Vagina (tissue), 2 donors: ENCODE measurements around the gene MOV10L1. TPM values are rescaled to one million over a fixed set of nuclear protein-coding genes. Genes with fewer than 3 reads are reported as not detected.

Source experiments
- DNase-seq, 2 donors: peaks; one replicate each; pipeline ENCODE4 v3.0.0-alpha.2; 2017; ENCODE audit errors: extremely low spot score in 2 of 2
- H3K27ac ChIP-seq: fragments of 200-600 bp; sonication (generic); one replicate; pipeline ENCODE4 v1.5.1; 2019
- H3K27me3 ChIP-seq: fragments of 200-600 bp; sonication (generic); one replicate; pipeline ENCODE4 v1.5.1; 2019
- H3K36me3 ChIP-seq, 2 donors: fragments of 200-600 bp; sonication (generic); one replicate each; pipeline ENCODE4 v1.5.1; 2017 to 2019
- H3K4me1 ChIP-seq: fragments of 200-600 bp; sonication (generic); one replicate; pipeline ENCODE4 v1.5.1; 2019
- H3K4me3 ChIP-seq, 2 donors: fragments of 200-600 bp; sonication (generic); 1 replicate in 1 of 2; 2 replicates in 1 of 2; pipeline ENCODE4 v1.5.1; 2016 to 2019
- H3K9me3 ChIP-seq: fragments of 200-600 bp; sonication (generic); one replicate; pipeline ENCODE4 v1.5.1; 2019
- CTCF ChIP-seq, 3 experiments: fragments of 450-650 bp in 2 of 3; fragments of 200-600 bp in 1 of 3; sonication (generic) in 1 of 3; IDR thresholded peaks; one replicate each; pipeline ENCODE4 v1.5.1; 2017 to 2019; ENCODE audit warnings: antibody characterized with exemption in 3 of 3, mild to moderate bottlenecking in 2 of 3, moderate library complexity in 2 of 3
- POLR2A ChIP-seq, 2 donors: fragments of 450-650 bp; IDR thresholded peaks; one replicate each; pipeline ENCODE4 v1.6.1; 2017; ENCODE audit warnings: antibody characterized with exemption in 2 of 2, mild to moderate bottlenecking in 2 of 2, moderate library complexity in 2 of 2
- POLR2AphosphoS5 ChIP-seq, 2 donors: sonication (generic); formaldehyde crosslinking; IDR thresholded peaks; one replicate each; pipeline ENCODE4 v1.9.0; 2017; ENCODE audit warnings: antibody characterized with exemption in 2 of 2, mild to moderate bottlenecking in 2 of 2, low read depth in 1 of 2; ENCODE audit not compliant: insufficient read depth in 1 of 2
- intact Hi-C: fragments of 100-400 bp; cut with DNase I; formaldehyde crosslinking; loops from one replicate; pipeline ENCODE4 v1.15.1; 2023
- total RNA-seq: library from RNA; depleted of rRNA; stranded (reverse); fragments of >200 nt; gene quantifications from one replicate; pipeline ENCODE4 v1.2.3, GENCODE V29; 2016

Gene MOV10L1
- total RNA-seq, 1 donor from 2014 or later: 0.98 TPM

DNA sequence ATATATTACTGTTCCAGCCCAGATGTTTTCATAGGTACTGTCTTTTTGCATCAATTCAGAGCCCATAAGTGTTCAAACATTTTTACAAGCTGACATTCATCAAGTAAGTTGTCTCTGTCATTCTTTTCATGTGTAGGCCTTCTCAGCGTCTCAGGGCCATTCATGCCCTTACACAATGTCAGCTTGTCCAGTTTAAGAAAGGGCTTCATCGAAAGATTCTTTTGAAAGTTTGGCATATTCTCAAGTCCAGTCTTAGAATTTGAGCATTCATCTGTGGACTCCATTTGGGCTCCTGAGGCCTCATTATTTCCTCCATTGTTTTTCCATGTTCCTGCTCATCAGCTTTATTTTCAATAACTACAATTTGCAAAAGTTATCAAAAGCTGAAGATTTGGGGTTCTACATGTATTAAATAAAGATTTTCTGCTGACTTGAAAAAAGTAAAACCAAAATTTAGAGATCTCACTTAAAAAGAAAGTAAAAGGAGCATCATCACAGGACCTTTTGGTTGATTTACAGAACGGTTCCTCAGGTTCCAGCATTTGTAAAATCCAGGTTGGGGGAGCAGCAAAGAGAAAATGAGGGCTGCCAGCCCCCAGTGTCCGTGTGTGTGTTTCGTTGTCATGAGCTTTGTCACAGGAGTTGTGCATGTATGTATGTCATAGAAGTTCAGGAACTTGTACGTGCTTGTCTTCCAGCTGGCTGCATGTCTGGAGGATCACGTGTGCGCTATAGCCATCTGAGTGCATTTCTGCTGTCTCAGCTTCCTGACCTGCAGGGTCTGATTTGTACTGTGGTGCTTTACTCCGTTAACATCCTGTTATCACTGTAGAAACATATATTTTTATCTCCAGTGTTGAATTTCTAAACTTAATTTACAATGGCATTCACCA is 15.6 kb downstream of the MOV10L1 start:
- TF ChIP-seq POLR2AphosphoS5 (IDR thresholded peaks at IDR 0.05; ENCODE audit: insufficient read depth in 1 of 2, low read depth in 1 of 2) (peak in 1 of 2 donors; percentile 35), CTCF (IDR thresholded peaks at IDR 0.05) (no peak)

DNA sequence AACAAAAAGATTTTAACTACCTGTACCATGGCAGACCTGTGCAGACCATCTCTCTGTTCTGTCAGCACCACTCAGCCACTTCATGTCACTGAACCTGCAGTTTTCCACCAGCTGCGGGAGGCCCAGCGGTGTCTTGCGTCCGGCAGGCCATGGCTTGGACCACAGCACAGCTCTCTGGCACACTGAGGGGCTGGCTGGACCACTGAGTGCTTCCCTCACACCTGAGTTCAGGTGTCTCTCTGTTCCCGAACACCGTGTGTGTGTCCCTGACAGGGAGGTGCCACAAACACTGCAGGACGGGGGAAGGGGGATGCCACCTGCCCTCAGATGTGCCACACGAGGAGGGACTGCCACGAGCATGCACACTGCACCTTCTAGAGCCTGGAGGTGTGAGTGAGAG is 17.7 kb downstream of the MOV10L1 start:
- H3K27me3 ChIP-seq: no peaks in the 10 kb centered on the region
- H3K4me1 ChIP-seq: no peaks in the 10 kb centered on the region
- no peak overlapping the region for H3K27ac ChIP-seq
- H3K4me3 ChIP-seq: no peak overlapping the region
- TF ChIP-seq CTCF (IDR thresholded peaks at IDR 0.05) (no peak), POLR2AphosphoS5 (IDR thresholded peaks at IDR 0.05; ENCODE audit: insufficient read depth in 1 of 2, low read depth in 1 of 2) (no peak), POLR2A (IDR thresholded peaks at IDR 0.05) (no peak)
- H3K9me3 ChIP-seq: no peaks in the 10 kb centered on the region
- H3K36me3 ChIP-seq: no peaks in the 10 kb centered on the region
- intact Hi-C loops: no loop called here
- DNase-seq: no peak

More for the DNA sequence above, 15.6 kb downstream of the MOV10L1 start:
- Histone ChIP-seq H3K36me3 (no peaks in the 10 kb centered on the region), H3K4me1 (no peaks in the 10 kb centered on the region), H3K27ac (no peak overlapping the region), H3K27me3 (no peaks in the 10 kb centered on the region), H3K4me3 (no peak overlapping the region), H3K9me3 (no peaks in the 10 kb centered on the region)
- DNase-seq: no peak
- intact Hi-C loops: no loop called here

DNA sequence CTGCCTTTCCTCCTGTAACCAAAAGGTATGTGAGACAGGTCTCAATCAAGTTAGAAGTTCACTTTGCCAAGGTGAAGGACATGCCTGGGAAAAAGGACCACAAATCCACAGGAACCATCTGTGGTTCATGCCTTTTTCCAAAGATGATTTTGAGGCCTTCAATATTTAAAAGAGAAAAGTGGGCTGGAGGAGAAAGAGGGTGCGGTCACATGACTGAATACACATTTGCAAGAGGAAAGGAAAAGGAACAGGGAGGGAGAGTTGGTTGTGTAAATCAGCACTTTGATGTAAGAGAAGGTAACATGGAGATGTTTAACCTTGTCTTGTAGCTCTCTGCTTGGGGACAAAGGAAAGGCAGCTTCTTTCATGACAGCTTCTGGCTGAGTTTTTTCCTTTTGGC is 21.2 kb downstream of the MOV10L1 start:
- no peak for DNase-seq
- H3K27me3 ChIP-seq: no peaks in the 10 kb centered on the region
- intact Hi-C loops: no loop called here

GRCh38 chr22:50112151-50113118 is 22.6 kb downstream of the MOV10L1 start:
- no peak overlapping the region for H3K27ac ChIP-seq
- no peaks in the 10 kb centered on the region for H3K9me3 ChIP-seq

More for the DNA sequence above, 21.2 kb downstream of the MOV10L1 start:
- Histone ChIP-seq H3K27ac (no peak overlapping the region), H3K4me1 (peaks cover 3% of the 10 kb centered on the region), H3K36me3 (no peaks in the 10 kb centered on the region), H3K9me3 (no peaks in the 10 kb centered on the region), H3K4me3 (no peak overlapping the region)
- TF ChIP-seq POLR2A (IDR thresholded peaks at IDR 0.05): no peak
- no peak for TF ChIP-seq POLR2AphosphoS5 (IDR thresholded peaks at IDR 0.05; ENCODE audit: insufficient read depth in 1 of 2, low read depth in 1 of 2)
- TF ChIP-seq CTCF (IDR thresholded peaks at IDR 0.05): no peak

More at GRCh38 chr22:50112151-50113118, 22.6 kb downstream of the MOV10L1 start:
- peaks cover 3% of the 10 kb centered on the region for H3K4me1 ChIP-seq
- H3K27me3 ChIP-seq: no peaks in the 10 kb centered on the region
- H3K36me3 ChIP-seq: no peaks in the 10 kb centered on the region
- no peak overlapping the region for H3K4me3 ChIP-seq
- DNase-seq: no peak
- intact Hi-C loops: no loop called here
- no peak for TF ChIP-seq POLR2AphosphoS5 (IDR thresholded peaks at IDR 0.05; ENCODE audit: insufficient read depth in 1 of 2, low read depth in 1 of 2)
- TF ChIP-seq CTCF (IDR thresholded peaks at IDR 0.05): no peak
- TF ChIP-seq POLR2A (IDR thresholded peaks at IDR 0.05): no peak
